ENCODE results near the gene PTPRM.

DNA sequence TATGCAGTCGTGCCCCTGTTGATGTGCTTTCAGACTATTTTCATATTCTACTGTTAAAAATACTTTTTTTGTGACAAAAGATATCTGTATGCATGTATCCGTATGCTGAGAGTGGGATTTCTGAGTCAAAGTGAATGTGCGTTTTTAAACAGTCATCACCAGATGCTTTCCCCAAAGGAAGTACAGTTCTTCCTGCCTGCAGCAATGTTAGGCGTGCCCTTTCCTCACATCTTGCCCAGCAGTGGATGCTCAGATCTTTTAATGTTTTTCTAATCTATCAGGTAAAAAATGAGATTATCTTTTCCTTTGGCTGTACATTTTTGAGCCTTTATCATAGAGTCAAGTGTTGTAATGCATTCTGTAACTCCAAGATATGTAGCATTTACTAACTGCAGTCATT is 111.7 kb downstream of the PTPRM start:
- TF ChIP-seq EZH2phosphoT487 (IDR thresholded peaks at IDR 0.05; ENCODE audit: borderline replicate concordance, low read length) (no peak), EZH2 (IDR thresholded peaks at IDR 0.05; ENCODE audit: low read length, unreplicated experiment) (no peak)
- TF ChIP-seq, protein P1, sequence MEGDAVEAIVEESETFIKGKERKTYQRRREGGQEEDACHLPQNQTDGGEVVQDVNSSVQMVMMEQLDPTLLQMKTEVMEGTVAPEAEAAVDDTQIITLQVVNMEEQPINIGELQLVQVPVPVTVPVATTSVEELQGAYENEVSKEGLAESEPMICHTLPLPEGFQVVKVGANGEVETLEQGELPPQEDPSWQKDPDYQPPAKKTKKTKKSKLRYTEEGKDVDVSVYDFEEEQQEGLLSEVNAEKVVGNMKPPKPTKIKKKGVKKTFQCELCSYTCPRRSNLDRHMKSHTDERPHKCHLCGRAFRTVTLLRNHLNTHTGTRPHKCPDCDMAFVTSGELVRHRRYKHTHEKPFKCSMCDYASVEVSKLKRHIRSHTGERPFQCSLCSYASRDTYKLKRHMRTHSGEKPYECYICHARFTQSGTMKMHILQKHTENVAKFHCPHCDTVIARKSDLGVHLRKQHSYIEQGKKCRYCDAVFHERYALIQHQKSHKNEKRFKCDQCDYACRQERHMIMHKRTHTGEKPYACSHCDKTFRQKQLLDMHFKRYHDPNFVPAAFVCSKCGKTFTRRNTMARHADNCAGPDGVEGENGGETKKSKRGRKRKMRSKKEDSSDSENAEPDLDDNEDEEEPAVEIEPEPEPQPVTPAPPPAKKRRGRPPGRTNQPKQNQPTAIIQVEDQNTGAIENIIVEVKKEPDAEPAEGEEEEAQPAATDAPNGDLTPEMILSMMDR (conservative IDR thresholded peaks at IDR 0.05; ENCODE audit: low read depth, low read length) = no peak
